HCT116 (cell line): ENCODE results near the gene ACKR4. TPM values are rescaled to one million over a fixed set of nuclear protein-coding genes. Genes with fewer than 3 reads are reported as not detected.

ENCODE experiments used
- ATAC-seq: fragments of 200-7000 bp; cut with Tn5 transposase; 2 replicates; pipeline ENCODE4 v1.9.1; 2020; ENCODE audit warnings: mild to moderate bottlenecking, moderate library complexity
- BruUV-seq: library from RNA; stranded (reverse); fragments of 400-500 nt; replicated peaks from 2 replicates; lab custom pipeline; 2021; lab: Mats Ljungman, UMichigan
- CTCF ChIA-PET: fragments of 300-600 bp; sonication (Branson Sonifier 250); formaldehyde crosslinking; loops from one replicate; lab custom pipeline; 2021; ENCODE audit warnings: antibody characterized with exemption; lab: Charles Lee
- POLR2A ChIA-PET: fragments of 300-600, 350-600 bp; sonication (Branson Sonifier 250); formaldehyde crosslinking; loops from one replicate; lab custom pipeline; 2021; ENCODE audit warnings: antibody characterized with exemption; lab: Charles Lee
- RAD21 ChIA-PET, 2 experiments: fragments of 300-600 bp; sonication (Branson Sonifier 250); formaldehyde crosslinking; loops; one replicate each; lab custom pipeline; 2023; ENCODE audit warnings: low total read pairs in 2 of 2; ENCODE audit not compliant: uncharacterized antibody in 2 of 2, unreplicated experiment in 2 of 2, low non-redundant PET in 1 of 2; lab: Charles Lee
- DNase-seq: peaks from one replicate; pipeline ENCODE4 v3.0.0-alpha.2; 2010; ENCODE audit warnings: low read depth, low spot score
- H2AFZ ChIP-seq: fragments of 200-600 bp; shearing (Covaris generic), sonication (generic); 2 replicates; pipeline ENCODE4 v1.6.1; 2017; ENCODE audit warnings: low read depth, mixed run types, mixed read lengths, antibody characterized with exemption, low read length; ENCODE audit not compliant: poor library complexity, severe bottlenecking
- H3K27ac ChIP-seq: 2 replicates; pipeline ENCODE4 v1.5.1; 2012; ENCODE audit warnings: low read depth, low read length
- H3K27me3 ChIP-seq: fragments of 200-600 bp; sonication (generic); 2 replicates; pipeline ENCODE4 v1.6.1; 2016; ENCODE audit warnings: mixed run types, low read length, mixed read lengths; ENCODE audit not compliant: insufficient read depth
- H3K36me3 ChIP-seq, 2 experiments: fragments of 200-500 bp in 1 of 2; fragments of 200-600 bp in 1 of 2; sonication (Bioruptor generic) in 1 of 2; sonication (generic) in 1 of 2; 2 replicates each; pipeline versions ENCODE4 v1.5.1 to v1.6.1; 2014 to 2016; ENCODE audit warnings: low read length in 2 of 2, inconsistent platforms in 1 of 2, mixed read lengths in 1 of 2, mixed run types in 1 of 2; ENCODE audit not compliant: insufficient read depth in 2 of 2, control insufficient read depth in 1 of 2
- H3K4me1 ChIP-seq, 2 experiments: fragments of 200-600 bp in 1 of 2; sonication (generic) in 1 of 2; 2 replicates each; pipeline versions ENCODE4 v1.5.1 to v1.6.1; 2012 to 2017; ENCODE audit warnings: low read length in 2 of 2, inconsistent platforms in 1 of 2, mild to moderate bottlenecking in 1 of 2, mixed read lengths in 1 of 2, mixed run types in 1 of 2, moderate library complexity in 1 of 2; ENCODE audit not compliant: insufficient read depth in 2 of 2, control insufficient read depth in 1 of 2
- H3K4me2 ChIP-seq: fragments of 200-600 bp; sonication (generic); 2 replicates; pipeline ENCODE4 v1.6.1; 2017; ENCODE audit warnings: mixed run types, low read length, mixed read lengths
- H3K4me3 ChIP-seq, 2 experiments: fragments of 200-600 bp in 1 of 2; sonication (generic) in 1 of 2; replicated peaks in 1 of 2; 2 replicates each; pipeline ENCODE4 v1.5.1; 2011 to 2016; ENCODE audit warnings: low read length in 2 of 2, control low read depth in 1 of 2, low read depth in 1 of 2, mild to moderate bottlenecking in 1 of 2, mixed read lengths in 1 of 2, mixed run types in 1 of 2
- H3K79me2 ChIP-seq: fragments of 200-600 bp; sonication (generic); 2 replicates; pipeline ENCODE4 v1.6.1; 2017; ENCODE audit warnings: mild to moderate bottlenecking, mixed run types, low read length, moderate library complexity, mixed read lengths; ENCODE audit not compliant: insufficient read depth
- H3K9ac ChIP-seq: fragments of 200-600 bp; sonication (generic); 2 replicates; pipeline ENCODE4 v1.6.1; 2016; ENCODE audit warnings: low read length, mixed read lengths
- H3K9me2 ChIP-seq: fragments of 200-600 bp; sonication (generic), shearing (Covaris generic); 2 replicates; pipeline ENCODE4 v1.6.1; 2017; ENCODE audit warnings: mixed run types, mild to moderate bottlenecking, moderate library complexity; ENCODE audit not compliant: insufficient read depth
- H3K9me3 ChIP-seq, 2 experiments: fragments of 200-500 bp in 1 of 2; fragments of 200-600 bp in 1 of 2; sonication (Bioruptor generic) in 1 of 2; sonication (generic) in 1 of 2; 2 replicates each; pipeline ENCODE4 v1.6.1; 2014 to 2017; ENCODE audit warnings: low read length in 2 of 2, mixed read lengths in 2 of 2, inconsistent platforms in 1 of 2, low read depth in 1 of 2, mild to moderate bottlenecking in 1 of 2, mixed run types in 1 of 2, moderate library complexity in 1 of 2; ENCODE audit not compliant: control insufficient read depth in 1 of 2, insufficient read depth in 1 of 2
- H4K20me1 ChIP-seq: fragments of 200-600 bp; sonication (generic), shearing (Covaris generic); 2 replicates; pipeline ENCODE4 v1.6.1; 2017; ENCODE audit warnings: mixed run types, mild to moderate bottlenecking, moderate library complexity; ENCODE audit not compliant: insufficient read depth
- ATF3 ChIP-seq: IDR thresholded peaks from 2 replicates; pipeline ENCODE4 v1.6.1; 2012
- CBX3 ChIP-seq: IDR thresholded peaks from 2 replicates; pipeline ENCODE4 v1.6.1; 2012; ENCODE audit warnings: low read depth
- CEBPB ChIP-seq: IDR thresholded peaks from 2 replicates; pipeline ENCODE4 v1.6.1; 2012; ENCODE audit warnings: low read depth
- CTCF ChIP-seq, 3 experiments: fragments of 200-600 bp in 1 of 3; sonication (generic) in 1 of 3; IDR thresholded peaks in 2 of 3; conservative IDR thresholded peaks in 1 of 3; 2 replicates each; pipeline ENCODE4 v1.5.1; 2012 to 2017; ENCODE audit warnings: low read depth in 2 of 3, low read length in 2 of 3, antibody characterized with exemption in 1 of 3, borderline replicate concordance in 1 of 3, control low read depth in 1 of 3, mild to moderate bottlenecking in 1 of 3, mixed read lengths in 1 of 3, mixed run types in 1 of 3, moderate library complexity in 1 of 3; ENCODE audit not compliant: insufficient read depth in 1 of 3
- EGR1 ChIP-seq: IDR thresholded peaks from 2 replicates; pipeline ENCODE4 v1.6.1; 2012; ENCODE audit warnings: low read depth
- ELF1 ChIP-seq: IDR thresholded peaks from 2 replicates; pipeline ENCODE4 v1.6.1; 2012; ENCODE audit warnings: low read depth, borderline replicate concordance
- EZH2 ChIP-seq: fragments of 200-600 bp; sonication (generic); IDR thresholded peaks from 2 replicates; pipeline ENCODE4 v1.6.1; 2017; ENCODE audit warnings: antibody characterized with exemption, mixed run types
- EZH2phosphoT487 ChIP-seq: fragments of 200-600 bp; IDR thresholded peaks from 2 replicates; pipeline ENCODE4 v1.6.1; 2018; ENCODE audit warnings: antibody characterized with exemption, borderline replicate concordance
- FOSL1 ChIP-seq: IDR thresholded peaks from 2 replicates; pipeline ENCODE4 v1.6.1; 2012; ENCODE audit warnings: low read depth
- JUND ChIP-seq: IDR thresholded peaks from 2 replicates; pipeline ENCODE4 v1.6.1; 2012
- MAX ChIP-seq: IDR thresholded peaks from 2 replicates; pipeline ENCODE4 v1.6.1; 2012
- POLR2A ChIP-seq: IDR thresholded peaks from 2 replicates; pipeline ENCODE4 v1.7.0; 2011; ENCODE audit warnings: borderline replicate concordance; ENCODE audit not compliant: insufficient read depth, insufficient read length; ENCODE audit errors: extremely low read depth
- POLR2AphosphoS5 ChIP-seq: IDR thresholded peaks from 2 replicates; pipeline ENCODE4 v1.6.1; 2011; ENCODE audit warnings: mild to moderate bottlenecking, low read depth, low read length, moderate library complexity
- RAD21 ChIP-seq: IDR thresholded peaks from 2 replicates; pipeline ENCODE4 v1.6.1; 2012; ENCODE audit warnings: low read depth, mild to moderate bottlenecking
- REST ChIP-seq: IDR thresholded peaks from 2 replicates; pipeline ENCODE4 v1.6.1; 2012; ENCODE audit warnings: low read depth
- SP1 ChIP-seq: IDR thresholded peaks from 2 replicates; pipeline ENCODE4 v1.6.1; 2012; ENCODE audit warnings: low read depth
- SRF ChIP-seq: IDR thresholded peaks from 2 replicates; pipeline ENCODE4 v1.6.1; 2012; ENCODE audit warnings: low read depth
- TCF7L2 ChIP-seq: IDR thresholded peaks from 2 replicates; pipeline ENCODE4 v1.7.0; 2011; ENCODE audit warnings: borderline replicate concordance, inconsistent platforms; ENCODE audit not compliant: insufficient read depth, insufficient read length; ENCODE audit errors: extremely low read depth
- YY1 ChIP-seq: IDR thresholded peaks from 2 replicates; pipeline ENCODE4 v1.6.1; 2011; ENCODE audit warnings: low read length, low read depth, moderate library complexity, mild to moderate bottlenecking; ENCODE audit not compliant: insufficient replicate concordance; ENCODE audit errors: extremely low read depth
- ZFX ChIP-seq: fragments of 450-650 bp; IDR thresholded peaks from 2 replicates; pipeline ENCODE4 v1.6.1; 2017
- intact Hi-C: fragments of 100-400 bp; cut with micrococcal nuclease; formaldehyde crosslinking; loops from 2 replicates; pipeline ENCODE4 v1.10.0; 2022
- total RNA-seq: library from RNA; stranded (reverse); gene quantifications from one replicate; pipeline ENCODE4 v1.2.1, GENCODE V29; 2021; ENCODE audit not compliant: unreplicated experiment

Gene ACKR4
- total RNA-seq, 1 experiment from 2014 or later: 0.12 TPM

- Histone ChIP-seq H3K4me1 (no peaks in the 10 kb centered on the region), H3K4me3 (no peak overlapping the region), H2AFZ (no peak overlapping the region), H3K79me2 (no peaks in the 10 kb centered on the region)
- CTCF ChIA-PET: no interaction called here
- no TSS peak for BruUV-seq
- TF ChIP-seq SRF (no peak), RAD21 (no peak), EZH2phosphoT487 (no peak), YY1 (no peak), REST (no peak), CTCF (IDR thresholded peaks at IDR 0.05 in 2 of 3, conservative IDR thresholded peaks at IDR 0.05 in 1 of 3; ENCODE audit: borderline replicate concordance in 1 of 3, insufficient read depth in 1 of 3, low read depth in 2 of 3, low read length in 2 of 3) (no peak), FOSL1 (no peak), ZFX (no peak), ELF1 (no peak), TCF7L2 (no peak), POLR2AphosphoS5 (no peak), CEBPB (no peak), MAX (no peak), ATF3 (no peak), EZH2 (no peak), POLR2A (no peak), CBX3 (no peak), SP1 (no peak), EGR1 (no peak), JUND (no peak)
- TF ChIP-seq, all 23 proteins: peak for 0
- Histone ChIP-seq H3K9me2 (no peaks in the 10 kb centered on the region), H3K4me2 (no peak overlapping the region), H3K27me3 (no peaks in the 10 kb centered on the region), H3K36me3 (0 out of 4 replicates have a peak, but pooled peaks cover 0 to 3% of the 10 kb centered on the region in 2 experiments), H4K20me1 (no peaks in the 10 kb centered on the region), H3K9ac (no peak overlapping the region), H3K27ac (no peak overlapping the region), H3K9me3 (no peaks in the 10 kb centered on the region)
- no peak for DNase-seq
- ChIA-PET RAD21 (no interaction called here), POLR2A (no interaction called here)
- no peak for ATAC-seq
- intact Hi-C loops: no loop called here
Observed at GRCh38 chr3:132616780-132617179, 19.7 kb downstream of the ACKR4 start.
